Chondrocyte (in vitro differentiated cells): Measurements from ENCODE around the gene TRIP12. TPM values are rescaled to one million over a fixed set of nuclear protein-coding genes. Genes with fewer than 3 reads are reported as not detected.

Experiments used
- DNase-seq: peaks from one replicate; pipeline ENCODE4 v3.0.0; 2021; ENCODE audit warnings: mixed read lengths, low spot score
- H3K27ac Mint-ChIP-seq: one replicate; pipeline ENCODE4 v1.8.0; 2021; ENCODE audit warnings: mild to moderate bottlenecking, moderate library complexity, mixed read lengths; ENCODE audit not compliant: unreplicated experiment
- H3K27me3 Mint-ChIP-seq: 2 replicates; pipeline ENCODE4 v1.8.0; 2021; ENCODE audit warnings: low read depth, mixed read lengths
- H3K36me3 Mint-ChIP-seq: 2 replicates; pipeline ENCODE4 v1.8.0; 2021; ENCODE audit warnings: low read depth, mixed read lengths
- H3K4me1 Mint-ChIP-seq: 2 replicates; pipeline ENCODE4 v1.8.0; 2021; ENCODE audit warnings: low read depth, mild to moderate bottlenecking, mixed read lengths
- H3K4me3 Mint-ChIP-seq: one replicate; pipeline ENCODE4 v1.8.0; 2021; ENCODE audit warnings: mild to moderate bottlenecking, moderate library complexity, mixed read lengths; ENCODE audit not compliant: unreplicated experiment
- H3K9me3 Mint-ChIP-seq: 2 replicates; pipeline ENCODE4 v1.8.0; 2021; ENCODE audit warnings: low read depth, mixed read lengths
- total RNA-seq: library from RNA; stranded (reverse); gene quantifications from 3 replicates; pipeline ENCODE4 v1.2.1, GENCODE V29; 2021
- TF ChIP-seq, protein P1 (sequence below): fragments of 200-600 bp; sonication (generic); IDR thresholded peaks from 2 replicates; pipeline ENCODE4 v1.5.0; 2021; ENCODE audit warnings: antibody characterized with exemption, mild to moderate bottlenecking, moderate library complexity

Gene TRIP12
- total RNA-seq, 1 donor from 2014 or later = 223 TPM

GRCh38 chr2:229784791-229785190 lies 137.0 kb downstream of the TRIP12 start:
- H3K4me3 Mint-ChIP-seq = no peak overlapping the region
- DNase-seq = no peak
- TF ChIP-seq, protein P1, sequence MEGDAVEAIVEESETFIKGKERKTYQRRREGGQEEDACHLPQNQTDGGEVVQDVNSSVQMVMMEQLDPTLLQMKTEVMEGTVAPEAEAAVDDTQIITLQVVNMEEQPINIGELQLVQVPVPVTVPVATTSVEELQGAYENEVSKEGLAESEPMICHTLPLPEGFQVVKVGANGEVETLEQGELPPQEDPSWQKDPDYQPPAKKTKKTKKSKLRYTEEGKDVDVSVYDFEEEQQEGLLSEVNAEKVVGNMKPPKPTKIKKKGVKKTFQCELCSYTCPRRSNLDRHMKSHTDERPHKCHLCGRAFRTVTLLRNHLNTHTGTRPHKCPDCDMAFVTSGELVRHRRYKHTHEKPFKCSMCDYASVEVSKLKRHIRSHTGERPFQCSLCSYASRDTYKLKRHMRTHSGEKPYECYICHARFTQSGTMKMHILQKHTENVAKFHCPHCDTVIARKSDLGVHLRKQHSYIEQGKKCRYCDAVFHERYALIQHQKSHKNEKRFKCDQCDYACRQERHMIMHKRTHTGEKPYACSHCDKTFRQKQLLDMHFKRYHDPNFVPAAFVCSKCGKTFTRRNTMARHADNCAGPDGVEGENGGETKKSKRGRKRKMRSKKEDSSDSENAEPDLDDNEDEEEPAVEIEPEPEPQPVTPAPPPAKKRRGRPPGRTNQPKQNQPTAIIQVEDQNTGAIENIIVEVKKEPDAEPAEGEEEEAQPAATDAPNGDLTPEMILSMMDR = no peak
- H3K36me3 Mint-ChIP-seq = peaks cover 30% of the 10 kb centered on the region
- H3K4me1 Mint-ChIP-seq = peaks cover 34% of the 10 kb centered on the region
- H3K27ac Mint-ChIP-seq = peak overlapping the region; percentile 12
- no peaks in the 10 kb centered on the region for H3K9me3 Mint-ChIP-seq
- no peaks in the 10 kb centered on the region for H3K27me3 Mint-ChIP-seq

DNA sequence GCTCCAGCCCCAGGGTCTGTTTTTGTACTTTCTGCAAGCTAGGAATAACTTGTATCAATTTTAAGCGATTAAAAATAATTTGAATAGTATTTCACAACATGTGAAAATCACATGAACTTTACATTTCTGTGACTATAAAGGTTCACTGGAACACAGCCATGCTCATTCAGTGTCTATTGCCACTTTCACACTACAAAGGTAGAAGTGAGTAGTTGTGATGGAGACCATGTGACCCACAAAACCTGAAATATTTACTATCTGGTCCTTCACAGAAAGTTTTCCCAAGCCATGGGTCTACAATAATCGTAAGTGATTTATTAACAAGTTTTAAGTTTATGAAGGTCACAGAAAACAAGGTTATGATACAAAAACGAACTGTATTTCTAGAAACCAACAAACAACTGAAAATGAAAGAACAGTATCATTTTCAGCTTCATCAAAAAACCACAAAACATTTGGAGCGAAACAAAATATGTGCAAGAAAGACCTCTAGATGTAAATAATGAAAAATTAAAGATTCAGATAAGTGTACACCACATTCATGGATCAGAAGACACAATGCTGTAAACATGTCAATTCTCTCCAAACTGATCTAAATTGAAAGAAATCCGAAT lies 138.6 kb downstream of the TRIP12 start:
- Mint-ChIP-seq H3K4me1 (peaks cover 34% of the 10 kb centered on the region), H3K36me3 (peaks cover 24% of the 10 kb centered on the region), H3K27me3 (no peaks in the 10 kb centered on the region), H3K9me3 (no peaks in the 10 kb centered on the region), H3K4me3 (no peak overlapping the region), H3K27ac (no peak overlapping the region)
- TF ChIP-seq, protein P1 = no peak
- no peak for DNase-seq

GRCh38 chr2:229780856-229781773 lies 140.7 kb downstream of the TRIP12 start:
- peaks cover 38% of the 10 kb centered on the region for H3K4me1 Mint-ChIP-seq
- no peaks in the 10 kb centered on the region for H3K27me3 Mint-ChIP-seq
- H3K9me3 Mint-ChIP-seq = no peaks in the 10 kb centered on the region
- TF ChIP-seq, protein P1 = peak; percentile 93
- no peak for DNase-seq
- H3K4me3 Mint-ChIP-seq = no peak overlapping the region
- peaks cover 21% of the 10 kb centered on the region for H3K36me3 Mint-ChIP-seq
- peak overlapping the region; percentile 65 for H3K27ac Mint-ChIP-seq

GRCh38 chr2:229779650-229780049 lies 142.2 kb downstream of the TRIP12 start:
- Mint-ChIP-seq H3K9me3 (no peaks in the 10 kb centered on the region), H3K36me3 (peaks cover 17% of the 10 kb centered on the region), H3K27ac (no peak overlapping the region), H3K4me3 (no peak overlapping the region), H3K27me3 (no peaks in the 10 kb centered on the region), H3K4me1 (peaks cover 39% of the 10 kb centered on the region)
- DNase-seq = no peak
- TF ChIP-seq, protein P1 = no peak

DNA sequence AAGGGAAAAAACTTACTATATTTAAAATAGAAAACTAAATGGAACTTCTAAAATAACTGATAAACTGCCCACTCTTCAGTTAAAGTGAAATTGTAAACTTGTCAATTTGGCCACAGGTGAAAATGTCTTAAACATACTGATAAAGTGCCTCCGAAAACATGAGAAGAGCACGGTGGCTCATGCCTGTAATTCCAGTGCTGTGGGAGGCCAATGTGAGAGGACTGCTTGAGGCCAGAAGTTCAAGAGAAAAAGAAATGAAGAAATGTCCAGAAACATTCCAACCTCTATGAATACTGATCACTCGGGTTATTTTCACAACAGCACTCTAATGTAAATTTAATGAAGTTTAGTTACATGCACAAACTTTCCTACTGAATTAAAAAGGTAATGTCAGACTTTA lies 144.1 kb downstream of the TRIP12 start:
- H3K36me3 Mint-ChIP-seq = peaks cover 27% of the 10 kb centered on the region
- H3K4me1 Mint-ChIP-seq = peaks cover 35% of the 10 kb centered on the region
- DNase-seq = no peak
- H3K4me3 Mint-ChIP-seq = no peak overlapping the region
- H3K27ac Mint-ChIP-seq = no peak overlapping the region
- no peaks in the 10 kb centered on the region for H3K9me3 Mint-ChIP-seq
- TF ChIP-seq, protein P1 = no peak
- H3K27me3 Mint-ChIP-seq = no peaks in the 10 kb centered on the region
